GM12874 (cell line): Measurements from ENCODE around the gene ESRRB.
A peak's percentile ranks its signal among the peaks of the same experiment; 100 is the strongest.

Experiments
- TF ChIP-seq, protein P1 (sequence below): IDR thresholded peaks from 2 replicates; pipeline ENCODE4 v1.5.1; 2011; ENCODE audit warnings: low read depth, mild to moderate bottlenecking, control low read depth, low read length, moderate library complexity; ENCODE audit not compliant: insufficient read depth

ESRRB gene

DNA sequence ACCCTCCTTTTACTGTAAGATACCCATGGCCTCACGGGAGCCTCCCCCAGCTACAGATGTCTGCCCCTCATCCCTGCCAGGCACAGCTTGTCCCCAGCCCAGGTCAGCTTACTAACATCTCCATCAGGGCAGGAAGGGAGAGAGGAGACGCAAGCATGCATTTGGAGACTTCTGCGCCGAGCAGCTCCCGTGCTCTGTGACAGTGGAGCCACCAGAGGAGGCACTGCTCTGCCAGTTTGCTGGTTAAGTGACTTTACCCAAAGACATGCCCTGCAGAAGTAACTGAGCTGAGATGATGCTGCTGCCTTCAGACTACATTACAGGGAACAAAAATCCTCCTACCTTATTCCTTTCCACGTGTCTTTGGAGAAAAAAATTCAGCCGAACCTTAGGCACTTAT, 133.4 kb downstream of the ESRRB start:
- TF ChIP-seq, protein P1, sequence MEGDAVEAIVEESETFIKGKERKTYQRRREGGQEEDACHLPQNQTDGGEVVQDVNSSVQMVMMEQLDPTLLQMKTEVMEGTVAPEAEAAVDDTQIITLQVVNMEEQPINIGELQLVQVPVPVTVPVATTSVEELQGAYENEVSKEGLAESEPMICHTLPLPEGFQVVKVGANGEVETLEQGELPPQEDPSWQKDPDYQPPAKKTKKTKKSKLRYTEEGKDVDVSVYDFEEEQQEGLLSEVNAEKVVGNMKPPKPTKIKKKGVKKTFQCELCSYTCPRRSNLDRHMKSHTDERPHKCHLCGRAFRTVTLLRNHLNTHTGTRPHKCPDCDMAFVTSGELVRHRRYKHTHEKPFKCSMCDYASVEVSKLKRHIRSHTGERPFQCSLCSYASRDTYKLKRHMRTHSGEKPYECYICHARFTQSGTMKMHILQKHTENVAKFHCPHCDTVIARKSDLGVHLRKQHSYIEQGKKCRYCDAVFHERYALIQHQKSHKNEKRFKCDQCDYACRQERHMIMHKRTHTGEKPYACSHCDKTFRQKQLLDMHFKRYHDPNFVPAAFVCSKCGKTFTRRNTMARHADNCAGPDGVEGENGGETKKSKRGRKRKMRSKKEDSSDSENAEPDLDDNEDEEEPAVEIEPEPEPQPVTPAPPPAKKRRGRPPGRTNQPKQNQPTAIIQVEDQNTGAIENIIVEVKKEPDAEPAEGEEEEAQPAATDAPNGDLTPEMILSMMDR: no peak

DNA sequence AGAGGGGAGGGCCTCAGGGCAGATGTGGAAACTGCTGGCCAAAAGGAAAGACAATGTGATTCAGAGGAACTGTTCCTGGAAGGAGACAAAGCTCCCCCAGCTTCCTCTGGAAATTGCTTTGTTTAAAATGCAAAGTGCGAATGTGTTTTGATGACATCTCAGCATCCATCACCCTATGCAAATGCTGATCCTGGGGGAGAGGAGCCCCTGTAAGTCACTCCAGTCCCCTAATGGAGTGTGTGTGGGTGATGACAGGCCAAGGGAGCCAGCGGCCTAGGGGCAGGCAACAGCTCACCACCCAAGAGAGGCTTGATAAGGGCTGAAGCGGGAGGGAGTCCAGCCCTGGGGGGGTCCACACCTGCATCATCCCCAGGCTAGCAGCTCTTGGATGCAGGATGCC, 134.2 kb downstream of the ESRRB start:
- TF ChIP-seq, protein P1: no peak

DNA sequence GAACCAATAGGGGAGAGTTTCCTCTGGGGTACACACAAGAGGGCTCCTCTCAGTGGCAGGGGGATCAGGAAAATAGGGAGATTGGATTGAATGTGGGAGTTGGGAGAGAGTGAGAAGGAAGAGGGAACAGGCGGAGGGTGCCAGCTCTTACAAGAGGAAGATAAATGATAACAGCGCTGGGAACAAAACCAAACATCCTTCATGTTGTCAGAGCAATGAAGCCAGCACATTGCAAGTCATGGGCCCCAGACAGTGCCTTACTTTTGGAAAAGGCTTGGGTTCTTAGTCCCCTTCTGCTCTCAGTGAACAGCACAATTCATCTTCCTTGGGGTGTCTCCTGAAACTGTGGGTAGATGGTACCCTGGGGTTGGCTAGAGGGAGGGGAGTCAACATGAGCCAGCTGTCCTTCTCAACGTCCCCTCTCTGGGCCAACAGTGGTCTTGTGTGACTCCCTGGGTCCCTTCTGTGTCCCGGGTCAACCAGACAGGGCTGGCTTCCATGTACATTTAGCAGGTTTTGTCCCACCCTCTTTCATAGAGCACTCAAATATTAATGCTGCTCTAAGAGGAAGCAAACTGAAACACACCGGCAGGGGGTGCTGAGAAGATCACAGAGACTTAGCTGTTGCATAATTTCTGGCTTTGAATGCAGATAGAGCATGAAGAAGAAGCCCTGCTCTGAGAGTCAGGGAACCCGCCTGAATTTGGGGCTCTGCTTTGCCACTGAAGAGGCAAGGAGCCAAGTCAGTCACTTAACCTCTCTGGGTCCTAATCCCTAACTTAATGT, 138.5 kb downstream of the ESRRB start:
- TF ChIP-seq, protein P1: peak; percentile 38; the same call in 1 of the 2 replicates

DNA sequence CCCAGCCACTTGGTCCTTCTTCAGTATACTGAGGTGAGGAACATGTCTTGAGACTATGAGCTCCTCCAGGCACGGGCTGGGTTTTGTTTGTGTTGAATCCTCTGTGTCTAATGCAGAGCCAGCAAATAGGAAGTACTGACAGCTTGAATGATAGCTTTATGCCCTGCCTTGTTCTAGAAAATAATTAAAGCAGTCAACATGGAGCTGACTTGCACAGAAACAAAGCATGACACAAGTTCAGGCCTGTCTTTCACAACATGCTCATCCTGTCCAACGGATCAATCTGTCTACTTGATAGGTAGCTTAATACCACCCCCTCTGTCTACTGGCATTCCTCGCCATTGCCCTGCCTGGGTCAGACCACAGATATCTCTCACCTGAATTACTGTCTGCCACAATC, 140.9 kb downstream of the ESRRB start:
- TF ChIP-seq, protein P1: no peak

DNA sequence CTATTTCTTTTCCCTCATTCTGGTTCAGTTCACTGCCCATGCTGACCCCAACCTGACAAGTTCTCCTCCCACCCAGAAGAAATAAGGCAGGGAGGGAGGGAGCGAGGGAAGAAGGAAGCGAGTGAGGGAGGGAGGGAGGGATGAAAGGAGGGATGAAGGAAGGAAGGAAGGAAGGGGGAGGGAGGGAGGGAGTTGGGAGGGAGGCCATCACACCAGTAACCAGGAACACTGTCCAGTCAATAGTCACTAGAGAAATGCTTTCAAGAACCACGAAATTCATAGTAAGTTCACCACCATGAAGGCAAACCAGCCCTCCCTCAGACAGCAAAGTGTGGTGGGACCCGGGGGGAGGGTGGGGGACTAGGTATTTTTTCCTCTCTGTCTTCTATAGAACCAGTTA, 142.4 kb downstream of the ESRRB start:
- TF ChIP-seq, protein P1: no peak

DNA sequence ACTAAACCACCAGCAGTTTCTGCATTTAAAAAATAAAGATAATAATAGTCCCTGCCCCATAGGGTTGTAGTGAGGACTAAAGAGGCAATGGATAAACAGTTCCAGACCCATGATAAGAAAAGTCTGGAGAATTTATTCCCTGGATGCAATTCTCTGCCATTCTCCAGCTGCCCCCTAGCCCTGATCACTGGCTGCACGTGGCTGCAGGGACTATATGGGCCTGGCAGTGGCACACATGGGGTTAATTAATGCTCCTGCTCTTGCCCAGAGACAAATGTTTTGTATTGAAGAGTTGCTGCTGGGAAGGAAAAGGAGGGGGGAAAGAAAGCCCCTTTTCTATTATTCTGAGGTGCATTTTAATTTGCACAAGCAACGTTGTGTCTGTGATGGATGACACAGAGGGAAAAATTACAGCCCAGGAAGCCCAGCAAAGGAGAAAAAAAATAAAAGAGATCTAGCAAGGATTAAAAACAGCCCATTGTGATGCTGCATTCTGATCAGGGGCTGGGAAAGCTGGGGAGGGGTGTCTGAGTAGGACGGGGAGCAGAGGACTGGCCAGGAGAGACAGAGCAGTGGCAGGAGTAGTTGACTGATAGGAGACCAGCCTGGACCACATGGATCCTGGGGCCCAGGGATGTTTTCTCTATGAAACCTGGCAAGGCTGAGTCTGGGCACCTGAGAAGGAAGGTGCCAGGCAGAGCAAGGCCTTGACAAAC, 149.3 kb downstream of the ESRRB start:
- TF ChIP-seq, protein P1: no peak

DNA sequence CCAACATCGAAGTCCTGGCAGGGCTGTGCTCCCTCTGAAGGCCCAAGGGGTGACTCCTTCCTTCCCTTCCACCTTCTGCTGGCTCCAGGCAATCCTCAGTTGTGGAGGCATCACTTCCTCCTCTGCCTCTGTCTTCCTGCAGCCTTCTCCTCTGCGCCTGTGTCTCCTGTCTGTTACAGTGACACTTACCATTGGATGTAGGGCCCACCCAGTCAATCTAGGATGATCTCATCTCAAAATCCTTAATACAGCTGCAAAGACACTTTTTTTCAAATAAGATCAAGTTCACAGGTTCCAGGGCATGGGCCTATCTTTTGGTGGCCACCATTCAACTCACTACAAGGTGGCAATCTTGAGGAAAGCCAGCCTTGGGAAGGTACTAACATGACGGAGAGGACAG, 155.1 kb downstream of the ESRRB start:
- TF ChIP-seq, protein P1: no peak
